Sigmoid colon (tissue), 7 donors: Measurements from ENCODE around the gene KCNH1. TPM values are rescaled to one million over a fixed set of nuclear protein-coding genes. Genes with fewer than 3 reads are reported as not detected.

Experiments
- DNase-seq: peaks from one replicate; pipeline ENCODE4 v3.0.0-alpha.2; 2019
- H3K27ac ChIP-seq, 4 donors: fragments of 200-600 bp; sonication (generic); one replicate each; pipeline ENCODE4 v1.5.1; 2016 to 2019; ENCODE audit warnings: mild to moderate bottlenecking in 1 of 4
- H3K27me3 ChIP-seq, 3 donors: fragments of 200-600 bp; sonication (generic); one replicate each; pipeline ENCODE4 v1.5.1; 2019; ENCODE audit warnings: mild to moderate bottlenecking in 1 of 3
- H3K36me3 ChIP-seq, 4 donors: fragments of 200-600 bp; sonication (generic); one replicate each; pipeline ENCODE4 v1.5.1; 2016 to 2019
- H3K4me1 ChIP-seq, 4 donors: fragments of 200-600 bp; sonication (generic); one replicate each; pipeline ENCODE4 v1.5.1; 2017 to 2019
- H3K4me3 ChIP-seq, 4 donors: fragments of 200-600 bp; sonication (generic); one replicate each; pipeline ENCODE4 v1.5.1; 2017 to 2019; ENCODE audit warnings: mild to moderate bottlenecking in 2 of 4, moderate library complexity in 1 of 4
- H3K9me3 ChIP-seq, 4 donors: fragments of 200-600 bp in 3 of 4; sonication (generic) in 3 of 4; one replicate each; pipeline versions ENCODE4 v1.5.1 to v1.6.1; 2013 to 2019
- EP300 ChIP-seq, 4 donors: sonication (generic); formaldehyde crosslinking; IDR thresholded peaks; one replicate each; pipeline ENCODE4 v1.6.1; 2017; ENCODE audit warnings: antibody characterized with exemption in 4 of 4
- POLR2A ChIP-seq, 2 donors: fragments of 450-650 bp; IDR thresholded peaks; one replicate each; pipeline ENCODE4 v1.6.1; 2016; ENCODE audit warnings: antibody characterized with exemption in 2 of 2, mild to moderate bottlenecking in 2 of 2, moderate library complexity in 2 of 2
- POLR2AphosphoS5 ChIP-seq, 4 donors: sonication (generic); formaldehyde crosslinking; IDR thresholded peaks; one replicate each; pipeline ENCODE4 v1.6.1; 2017; ENCODE audit warnings: antibody characterized with exemption in 4 of 4
- WGBS, 2 donors: extraction: QIAGEN DNeasy Blood & Tissue Kit; methylation state at CpG; one replicate each; pipeline ENCODE4 v1.1.7; 2013; 5-methylcytosine and 5-hydroxymethylcytosine counted together
- intact Hi-C: fragments of 100-400 bp; cut with DNase I; formaldehyde crosslinking; loops from one replicate; pipeline ENCODE4 v1.15.1; 2023
- polyA plus RNA-seq, 3 donors: library from polyadenylated mRNA; stranded (reverse); fragments of 200-250 nt; gene quantifications; one replicate each; pipeline ENCODE4 v1.2.3, GENCODE V29; 2013
- total RNA-seq, 4 donors: library from RNA; depleted of rRNA; stranded (reverse); fragments of >200 nt; gene quantifications; one replicate each; pipeline ENCODE4 v1.1.0, GENCODE V29; 2016
- TF ChIP-seq, protein P1 (sequence below), 4 experiments: fragments of 450-650 bp in 3 of 4; fragments of 200-600 bp in 1 of 4; IDR thresholded peaks; one replicate each; pipeline ENCODE4 v1.5.1; 2016 to 2019; ENCODE audit warnings: antibody characterized with exemption in 4 of 4, mild to moderate bottlenecking in 3 of 4, moderate library complexity in 2 of 4
- donor health status: healthy with polysubstance abuse.
- donor health status: Bipolar disorder and iron deficiency.
- donor health status: healthy.

KCNH1 gene
- total and polyA plus RNA-seq, 7 donors = 0.23 to 3.1 (median 0.55) TPM; not detected in 2

DNA sequence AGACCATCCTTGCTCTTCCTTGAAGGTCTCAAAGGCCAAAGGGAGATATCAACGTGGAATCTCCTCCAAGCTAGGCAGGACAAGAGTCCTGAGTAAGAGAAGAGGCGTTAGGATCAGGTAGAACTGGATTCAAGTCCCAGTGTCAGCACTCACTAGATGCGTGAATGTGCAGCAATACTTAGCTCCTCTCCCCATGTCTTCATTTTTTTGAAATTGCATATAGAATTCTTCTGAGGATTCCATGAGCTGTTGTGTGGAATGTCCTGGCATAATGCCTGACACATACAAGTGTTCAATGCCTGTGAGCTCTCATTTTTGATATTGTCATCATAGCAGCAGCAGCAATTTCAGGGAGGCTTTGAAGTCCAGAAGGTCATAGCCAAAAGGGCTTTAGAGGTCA is 333.2 kb downstream of the KCNH1 start:
- H3K4me1 ChIP-seq = no peaks in the 10 kb centered on the region
- H3K27ac ChIP-seq = no peak overlapping the region
- no peak for DNase-seq
- no peaks in the 10 kb centered on the region for H3K36me3 ChIP-seq
- H3K4me3 ChIP-seq = no peak overlapping the region
- no peaks in the 10 kb centered on the region for H3K9me3 ChIP-seq
- no peaks in the 10 kb centered on the region for H3K27me3 ChIP-seq
- 47 to 68% methylated on average over 3 of the region's 3 CpGs for WGBS, 2 donors
- TF ChIP-seq, protein P1, sequence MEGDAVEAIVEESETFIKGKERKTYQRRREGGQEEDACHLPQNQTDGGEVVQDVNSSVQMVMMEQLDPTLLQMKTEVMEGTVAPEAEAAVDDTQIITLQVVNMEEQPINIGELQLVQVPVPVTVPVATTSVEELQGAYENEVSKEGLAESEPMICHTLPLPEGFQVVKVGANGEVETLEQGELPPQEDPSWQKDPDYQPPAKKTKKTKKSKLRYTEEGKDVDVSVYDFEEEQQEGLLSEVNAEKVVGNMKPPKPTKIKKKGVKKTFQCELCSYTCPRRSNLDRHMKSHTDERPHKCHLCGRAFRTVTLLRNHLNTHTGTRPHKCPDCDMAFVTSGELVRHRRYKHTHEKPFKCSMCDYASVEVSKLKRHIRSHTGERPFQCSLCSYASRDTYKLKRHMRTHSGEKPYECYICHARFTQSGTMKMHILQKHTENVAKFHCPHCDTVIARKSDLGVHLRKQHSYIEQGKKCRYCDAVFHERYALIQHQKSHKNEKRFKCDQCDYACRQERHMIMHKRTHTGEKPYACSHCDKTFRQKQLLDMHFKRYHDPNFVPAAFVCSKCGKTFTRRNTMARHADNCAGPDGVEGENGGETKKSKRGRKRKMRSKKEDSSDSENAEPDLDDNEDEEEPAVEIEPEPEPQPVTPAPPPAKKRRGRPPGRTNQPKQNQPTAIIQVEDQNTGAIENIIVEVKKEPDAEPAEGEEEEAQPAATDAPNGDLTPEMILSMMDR (IDR thresholded peaks at IDR 0.05) = no peak
- TF ChIP-seq POLR2A (IDR thresholded peaks at IDR 0.05) (no peak), EP300 (IDR thresholded peaks at IDR 0.05) (no peak), POLR2AphosphoS5 (IDR thresholded peaks at IDR 0.05) (no peak)
- intact Hi-C loops = no loop called here

- intact Hi-C loops = no loop called here
- H3K4me1 ChIP-seq = no peaks in the 10 kb centered on the region
- H3K9me3 ChIP-seq = no peaks in the 10 kb centered on the region
- no peak for DNase-seq
- whole genome bisulfite sequencing, 2 donors = 59 to 78% methylated on average over 4 of the region's 4 CpGs
- H3K27ac ChIP-seq = no peak overlapping the region
- H3K36me3 ChIP-seq = no peaks in the 10 kb centered on the region
- no peaks in the 10 kb centered on the region for H3K27me3 ChIP-seq
- H3K4me3 ChIP-seq = no peak overlapping the region
- TF ChIP-seq POLR2A (IDR thresholded peaks at IDR 0.05) (no peak), EP300 (IDR thresholded peaks at IDR 0.05) (no peak), POLR2AphosphoS5 (IDR thresholded peaks at IDR 0.05) (no peak)
- TF ChIP-seq, protein P1 (IDR thresholded peaks at IDR 0.05) = no peak
Observed at GRCh38 chr1:210800301-210800700, 333.6 kb downstream of the KCNH1 start.

- no peak overlapping the region for H3K27ac ChIP-seq
- no peaks in the 10 kb centered on the region for H3K36me3 ChIP-seq
- no peaks in the 10 kb centered on the region for H3K27me3 ChIP-seq
- H3K9me3 ChIP-seq = no peaks in the 10 kb centered on the region
- intact Hi-C loops = no loop called here
- no peak for DNase-seq
- 88 to 91% methylated on average over 8 of the region's 8 CpGs for WGBS, 2 donors
- H3K4me1 ChIP-seq = no peaks in the 10 kb centered on the region
- no peak overlapping the region for H3K4me3 ChIP-seq
- TF ChIP-seq POLR2AphosphoS5 (IDR thresholded peaks at IDR 0.05) (no peak), EP300 (IDR thresholded peaks at IDR 0.05) (no peak), POLR2A (IDR thresholded peaks at IDR 0.05) (no peak)
- TF ChIP-seq, protein P1 (IDR thresholded peaks at IDR 0.05) = no peak
Observed at GRCh38 chr1:210797422-210797821, 336.5 kb downstream of the KCNH1 start.

DNA sequence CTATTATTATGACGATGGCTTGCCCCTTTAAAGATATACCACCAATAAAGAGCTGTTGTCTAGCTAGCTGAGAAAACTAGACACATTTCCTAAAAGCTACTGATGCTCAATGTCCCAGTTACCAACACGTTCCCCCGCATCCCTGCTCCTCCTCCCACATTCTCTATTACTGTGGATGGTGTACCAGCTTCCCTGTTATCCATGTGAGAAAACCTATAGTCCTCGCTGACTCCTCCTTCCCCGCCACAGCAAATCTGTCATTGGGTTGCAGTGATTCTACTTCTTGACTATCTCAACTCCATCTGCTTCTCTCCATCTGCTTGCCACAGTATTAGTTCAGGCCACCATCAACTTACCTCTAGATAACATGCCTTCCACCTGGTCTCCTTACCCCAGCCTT is 337.5 kb downstream of the KCNH1 start:
- Histone ChIP-seq H3K4me1 (no peaks in the 10 kb centered on the region), H3K27ac (no peak overlapping the region), H3K4me3 (no peak overlapping the region), H3K9me3 (no peaks in the 10 kb centered on the region), H3K27me3 (no peaks in the 10 kb centered on the region), H3K36me3 (no peaks in the 10 kb centered on the region)
- intact Hi-C loops = no loop called here
- TF ChIP-seq, protein P1 (IDR thresholded peaks at IDR 0.05) = no peak
- DNase-seq = no peak
- WGBS, 2 donors = 89 to 92% methylated on average over 5 of the region's 5 CpGs

- DNase-seq = no peak
- H3K27ac ChIP-seq = no peak overlapping the region
- no peaks in the 10 kb centered on the region for H3K9me3 ChIP-seq
- H3K4me3 ChIP-seq = no peak overlapping the region
- intact Hi-C loops = no loop called here
- H3K36me3 ChIP-seq = no peaks in the 10 kb centered on the region
- no peaks in the 10 kb centered on the region for H3K4me1 ChIP-seq
- TF ChIP-seq EP300 (IDR thresholded peaks at IDR 0.05) (no peak), POLR2AphosphoS5 (IDR thresholded peaks at IDR 0.05) (no peak), POLR2A (IDR thresholded peaks at IDR 0.05) (no peak)
- TF ChIP-seq, protein P1 (IDR thresholded peaks at IDR 0.05) = no peak
- WGBS, 2 donors = 55 to 69% methylated on average over 1 of the region's 1 CpG
- no peaks in the 10 kb centered on the region for H3K27me3 ChIP-seq
Observed at GRCh38 chr1:210794445-210794844, 339.5 kb downstream of the KCNH1 start.
